ENCODE measurements around the gene VTI1A. TPM values are rescaled to one million over a fixed set of nuclear protein-coding genes. Genes with fewer than 3 reads are reported as not detected.

Gene VTI1A
- polyA plus RNA-seq, 1 of the 3 experiments (the other 2 are of a cell fraction): 8.3 TPM

DNA sequence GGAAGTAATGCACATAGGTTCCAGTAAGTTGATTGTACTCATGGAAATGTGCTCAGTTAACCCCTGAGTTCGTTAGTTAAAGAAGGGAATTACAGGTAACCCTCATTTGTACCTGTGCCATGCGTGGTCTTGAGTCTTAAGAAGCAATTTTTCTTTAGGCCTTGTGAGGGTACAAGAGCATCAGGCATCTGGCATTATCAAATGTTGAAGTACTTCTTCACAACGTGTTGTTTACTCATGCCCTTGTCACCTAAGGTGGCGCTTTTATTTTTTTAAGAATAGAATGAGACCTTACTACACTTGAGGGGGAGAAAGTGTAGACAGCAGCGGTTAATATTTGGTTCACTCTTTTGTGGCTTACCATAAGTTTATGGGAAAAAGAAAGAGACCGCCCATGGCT is 167.1 kb downstream of the VTI1A start (continued):
- TF ChIP-seq TEAD4 (IDR thresholded peaks at IDR 0.05; ENCODE audit: borderline replicate concordance, insufficient read depth): no peak
- no peak for TF ChIP-seq FOXM1 (IDR thresholded peaks at IDR 0.05; ENCODE audit: low read depth)

DNA sequence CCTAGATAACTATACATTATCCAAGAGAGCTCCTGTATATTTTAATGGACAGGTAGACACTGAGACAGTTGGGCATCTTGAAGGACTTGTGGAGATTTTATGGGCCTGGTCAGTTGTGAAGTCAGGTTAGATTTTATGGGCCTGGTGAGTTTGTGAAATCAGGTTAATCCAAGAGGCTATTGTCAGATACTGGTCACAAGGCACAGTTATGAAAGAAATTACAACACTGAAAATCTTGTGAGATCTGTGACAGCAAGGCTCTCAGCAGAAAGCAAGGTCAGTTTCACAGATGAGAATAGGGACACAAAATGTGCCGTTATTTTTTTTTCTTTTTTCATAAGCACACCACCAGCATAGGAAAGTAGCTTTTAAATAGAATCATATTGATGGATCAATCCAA is 167.6 kb downstream of the VTI1A start:
- CTCF ChIA-PET: interaction anchor here (1.0 kb wide), 1 partner anchor 11 kb away, joined by 3 read pairs; no protein-coding TSS in a partner anchor
- no peaks in the 10 kb centered on the region for H3K27me3 ChIP-seq (ENCODE audit: insufficient read depth)

DNA sequence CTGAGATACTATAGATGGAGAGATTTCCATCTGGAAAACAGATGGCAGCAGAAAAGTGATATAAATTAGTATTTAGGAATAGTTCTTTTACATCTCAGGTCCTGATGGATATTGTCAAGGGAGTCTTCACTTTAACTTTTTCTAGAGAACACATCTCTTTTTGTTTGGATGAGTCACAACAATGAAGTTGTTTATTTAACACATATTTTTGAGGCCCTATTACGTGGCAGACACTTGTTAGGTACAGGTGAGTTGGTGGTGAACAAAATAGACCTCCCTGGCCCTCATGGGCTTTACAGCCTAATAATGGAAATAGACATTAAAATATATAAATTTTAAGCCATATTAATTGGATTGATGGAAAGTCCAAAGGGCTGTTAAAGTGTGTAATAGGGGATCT is 168.3 kb downstream of the VTI1A start:
- TF ChIP-seq, protein P1, sequence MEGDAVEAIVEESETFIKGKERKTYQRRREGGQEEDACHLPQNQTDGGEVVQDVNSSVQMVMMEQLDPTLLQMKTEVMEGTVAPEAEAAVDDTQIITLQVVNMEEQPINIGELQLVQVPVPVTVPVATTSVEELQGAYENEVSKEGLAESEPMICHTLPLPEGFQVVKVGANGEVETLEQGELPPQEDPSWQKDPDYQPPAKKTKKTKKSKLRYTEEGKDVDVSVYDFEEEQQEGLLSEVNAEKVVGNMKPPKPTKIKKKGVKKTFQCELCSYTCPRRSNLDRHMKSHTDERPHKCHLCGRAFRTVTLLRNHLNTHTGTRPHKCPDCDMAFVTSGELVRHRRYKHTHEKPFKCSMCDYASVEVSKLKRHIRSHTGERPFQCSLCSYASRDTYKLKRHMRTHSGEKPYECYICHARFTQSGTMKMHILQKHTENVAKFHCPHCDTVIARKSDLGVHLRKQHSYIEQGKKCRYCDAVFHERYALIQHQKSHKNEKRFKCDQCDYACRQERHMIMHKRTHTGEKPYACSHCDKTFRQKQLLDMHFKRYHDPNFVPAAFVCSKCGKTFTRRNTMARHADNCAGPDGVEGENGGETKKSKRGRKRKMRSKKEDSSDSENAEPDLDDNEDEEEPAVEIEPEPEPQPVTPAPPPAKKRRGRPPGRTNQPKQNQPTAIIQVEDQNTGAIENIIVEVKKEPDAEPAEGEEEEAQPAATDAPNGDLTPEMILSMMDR (IDR thresholded peaks at IDR 0.05): no peak
- TF ChIP-seq NRF1 (IDR thresholded peaks at IDR 0.05; ENCODE audit: low read depth, low read length): no peak
- no peak for TF ChIP-seq IRF3 (IDR thresholded peaks at IDR 0.05; ENCODE audit: low read depth, low read length)
- TF ChIP-seq EZH2phosphoT487 (IDR thresholded peaks at IDR 0.05; ENCODE audit: borderline replicate concordance, low read depth): no peak
- no peak for TF ChIP-seq JUND (IDR thresholded peaks at IDR 0.05)
- TF ChIP-seq RCOR1 (IDR thresholded peaks at IDR 0.05; ENCODE audit: low read length): no peak
- TF ChIP-seq FOXM1 (IDR thresholded peaks at IDR 0.05; ENCODE audit: low read depth): no peak
- TF ChIP-seq FOXJ3 (CRISPR knock-in tag; IDR thresholded peaks at IDR 0.05): no peak
- TF ChIP-seq USF1 (IDR thresholded peaks at IDR 0.05; ENCODE audit: borderline replicate concordance, low read depth): no peak

More for the DNA sequence above, 167.6 kb downstream of the VTI1A start:
- POLR2A ChIA-PET: no interaction called here
- 100% methylated on average over 1 of the region's 1 CpG for WGBS (ENCODE audit: low lambda C conversion rate)
- no peaks in the 10 kb centered on the region for H3K79me2 ChIP-seq (ENCODE audit: insufficient read depth)
- DNase-seq: no peak
- no peaks in the 10 kb centered on the region for H3F3A ChIP-seq (replicated peaks; ENCODE audit: insufficient read depth)
- peaks cover 8% of the 10 kb centered on the region; the same call in 1 of the 2 replicates for H3K9me3 ChIP-seq
- H3K9ac ChIP-seq: no peak overlapping the region
- H3K4me3 ChIP-seq (ENCODE audit: low read depth in 2 of 2, low read length in 1 of 2): no peak overlapping the region
- H3K36me3 ChIP-seq (replicated peaks in 1 of 2; ENCODE audit: control insufficient read depth in 1 of 2, insufficient read depth in 2 of 2, low read length in 1 of 2): peaks cover 0 to 7% of the 10 kb centered on the region in 2 experiments
- no peak overlapping the region for H3K4me2 ChIP-seq
- H2AFZ ChIP-seq (ENCODE audit: low read depth): no peak overlapping the region
- H3K4me1 ChIP-seq (ENCODE audit: control insufficient read depth in 1 of 2, insufficient read depth in 2 of 2, low read depth in 1 of 2, low read length in 1 of 2): peaks cover 0 to 4% of the 10 kb centered on the region in 2 experiments; a peak in 1 of 4 replicates
- no peaks in the 10 kb centered on the region for H3K9me2 ChIP-seq
- no peaks in the 10 kb centered on the region for H4K20me1 ChIP-seq (ENCODE audit: insufficient read depth)
- TF ChIP-seq YY1 (IDR thresholded peaks at IDR 0.05; ENCODE audit: low read depth): no peak
- no peak for TF ChIP-seq RAD21 (IDR thresholded peaks at IDR 0.05; ENCODE audit: low read length)
- TF ChIP-seq GABPA (IDR thresholded peaks at IDR 0.05; ENCODE audit: low read depth): no peak
- TF ChIP-seq SMC3 (IDR thresholded peaks at IDR 0.05; ENCODE audit: low read depth, low read length): no peak
- H3K27ac ChIP-seq (ENCODE audit: low read depth in 2 of 2, low read length in 1 of 2): no peak overlapping the region

More for the DNA sequence above, 168.3 kb downstream of the VTI1A start:
- Histone ChIP-seq H3K4me3 (ENCODE audit: low read depth in 2 of 2, low read length in 1 of 2) (no peak overlapping the region), H4K20me1 (ENCODE audit: insufficient read depth) (no peaks in the 10 kb centered on the region), H3F3A (replicated peaks; ENCODE audit: insufficient read depth) (no peaks in the 10 kb centered on the region), H3K36me3 (replicated peaks in 1 of 2; ENCODE audit: control insufficient read depth in 1 of 2, insufficient read depth in 2 of 2, low read length in 1 of 2) (peaks cover 0 to 7% of the 10 kb centered on the region in 2 experiments), H2AFZ (ENCODE audit: low read depth) (no peak overlapping the region), H3K9ac (no peak overlapping the region), H3K4me1 (ENCODE audit: control insufficient read depth in 1 of 2, insufficient read depth in 2 of 2, low read depth in 1 of 2, low read length in 1 of 2) (peaks cover 0 to 4% of the 10 kb centered on the region in 2 experiments; a peak in 1 of 4 replicates), H3K9me3 (peaks cover 8% of the 10 kb centered on the region; the same call in 1 of the 2 replicates), H3K27me3 (ENCODE audit: insufficient read depth) (no peaks in the 10 kb centered on the region), H3K4me2 (no peak overlapping the region), H3K27ac (ENCODE audit: low read depth in 2 of 2, low read length in 1 of 2) (no peak overlapping the region), H3K79me2 (ENCODE audit: insufficient read depth) (no peaks in the 10 kb centered on the region), H3K9me2 (no peaks in the 10 kb centered on the region)
- DNase-seq: no peak
- WGBS (ENCODE audit: low lambda C conversion rate): 82% methylated on average over 1 of the region's 1 CpG
- ChIA-PET CTCF (no interaction called here), POLR2A (no interaction called here)
